ENCODE results near the gene AATF. TPM values are rescaled to one million over a fixed set of nuclear protein-coding genes. Genes with fewer than 3 reads are reported as not detected.

The AATF gene
- total and polyA plus RNA-seq, 9 of the 15 experiments (the other 6 are each of a cell fraction or from before 2014, with no cell fraction given): 34.5 to 133 (median 90.1) TPM

GRCh38 chr17:36934692-36935630 lies 13.8 kb upstream of the AATF start:
- CTCF ChIA-PET (ENCODE audit: low intra/inter-chr PET ratio): no interaction called here
- no TSS peak for BruUV-seq (replicated peaks)
- H3K9me1 ChIP-seq (ENCODE audit: control insufficient read depth, insufficient read depth, low read length): peaks cover 3% of the 10 kb centered on the region
- FAIRE-seq (no peak), DNase-seq (ENCODE audit: extremely low read depth in 1 of 4, low spot score in 3 of 4) (peak in 3 of 4 experiments; percentile 43 to 67 (median 64)), ATAC-seq (peak; percentile 75)
- H3K36me3 ChIP-seq (ENCODE audit: control insufficient read depth, insufficient read depth, low read length): no peaks in the 10 kb centered on the region
- POLR2A ChIA-PET: no interaction called here
- in situ Hi-C loops (cut with MboI): no loop called here
- peaks cover 49% of the 10 kb centered on the region for H4K20me1 ChIP-seq (replicated peaks; ENCODE audit: control insufficient read depth, insufficient read depth, low read length)
- H3K79me2 ChIP-seq (ENCODE audit: control insufficient read depth, insufficient read depth, low read length): no peaks in the 10 kb centered on the region
- no peaks in the 10 kb centered on the region for H3K9me3 ChIP-seq (replicated peaks; ENCODE audit: control insufficient read depth, insufficient read depth, low read depth, low read length)
- H3K27ac ChIP-seq (ENCODE audit: extremely low read depth, low read depth, low read length): no peak overlapping the region
- no peak overlapping the region; the same call in 1 of the 2 replicates for H3K4me3 ChIP-seq
- H3K4me1 ChIP-seq (replicated peaks in 1 of 2; ENCODE audit: control insufficient read depth in 2 of 2, insufficient read depth in 2 of 2, low read length in 2 of 2): peaks cover 0 to 64% of the 10 kb centered on the region in 2 experiments; a peak in 3 of 5 replicates
- H2AFZ ChIP-seq (ENCODE audit: low read depth, low read length): no peak overlapping the region
- peaks cover 90 to 96% of the 10 kb centered on the region in 2 experiments for H3K27me3 ChIP-seq (ENCODE audit: control insufficient read depth in 2 of 2, insufficient read depth in 2 of 2, low read length in 2 of 2)
- peak overlapping the region; percentile 18; the same call in 1 of the 2 replicates for H3K4me2 ChIP-seq (ENCODE audit: insufficient read depth, low read length)
- WGBS (ENCODE audit: insufficient coverage, low coverage, missing lambda C conversion rate): 3% methylated on average over 40 of the region's 79 CpGs
- H3K9ac ChIP-seq (ENCODE audit: insufficient read depth in 1 of 2, low read depth in 2 of 2, low read length in 2 of 2): no peak overlapping the region
- intact Hi-C loops (cut with micrococcal nuclease): no loop called here
- TF ChIP-seq PHF20 (IDR thresholded peaks at IDR 0.05; ENCODE audit: partially characterized antibody): peak; percentile 58
- no peak for TF ChIP-seq ESRRB (CRISPR knock-in tag; IDR thresholded peaks at IDR 0.05; ENCODE audit: borderline replicate concordance)
- TF ChIP-seq EZH2 (IDR thresholded peaks at IDR 0.05; ENCODE audit: borderline replicate concordance, low read depth, low read length): peak; percentile 61
- TF ChIP-seq STAT5B (CRISPR knock-in tag; IDR thresholded peaks at IDR 0.05): no peak
- no peak for TF ChIP-seq ZNF354B (CRISPR knock-in tag; IDR thresholded peaks at IDR 0.05)
- peak; percentile 17; the same call in 1 of the 2 replicates for TF ChIP-seq BCOR (IDR thresholded peaks at IDR 0.05)
- peak; percentile 64 for TF ChIP-seq REST (IDR thresholded peaks at IDR 0.05; ENCODE audit: borderline replicate concordance)
- TF ChIP-seq REST (CRISPR knock-in tag; IDR thresholded peaks at IDR 0.05; ENCODE audit: low read depth): no peak
- TF ChIP-seq ZNF316 (IDR thresholded peaks at IDR 0.05): no peak
- TF ChIP-seq SNIP1 (IDR thresholded peaks at IDR 0.05; ENCODE audit: low read depth): peak; percentile 46; the same call in 1 of the 2 replicates
- no peak for TF ChIP-seq TBL1XR1 (IDR thresholded peaks at IDR 0.05; ENCODE audit: low read length in 2 of 2)
- TF ChIP-seq PCBP1 (IDR thresholded peaks at IDR 0.05; ENCODE audit: low read depth, low read length, poor library complexity, severe bottlenecking): peak; percentile 65
- TF ChIP-seq TAF9B (IDR thresholded peaks at IDR 0.05; ENCODE audit: partially characterized antibody): no peak
- no peak for TF ChIP-seq HNRNPH1 (optimal IDR thresholded peaks at IDR 0.05; ENCODE audit: low read depth, low read length)
